ENCODE results near the gene STAT6. TPM values are rescaled to one million over a fixed set of nuclear protein-coding genes. Genes with fewer than 3 reads are reported as not detected.

Gene STAT6
- total RNA-seq, 6 experiments from 2014 or later: 83.7 to 102 (median 93.5) TPM

- peaks cover 87% of the 10 kb centered on the region for H3K4me1 Mint-ChIP-seq (ENCODE audit: low read depth)
These were observed 27.5 kb upstream of the STAT6 start for GRCh38 chr12:57138526-57139272.

DNA sequence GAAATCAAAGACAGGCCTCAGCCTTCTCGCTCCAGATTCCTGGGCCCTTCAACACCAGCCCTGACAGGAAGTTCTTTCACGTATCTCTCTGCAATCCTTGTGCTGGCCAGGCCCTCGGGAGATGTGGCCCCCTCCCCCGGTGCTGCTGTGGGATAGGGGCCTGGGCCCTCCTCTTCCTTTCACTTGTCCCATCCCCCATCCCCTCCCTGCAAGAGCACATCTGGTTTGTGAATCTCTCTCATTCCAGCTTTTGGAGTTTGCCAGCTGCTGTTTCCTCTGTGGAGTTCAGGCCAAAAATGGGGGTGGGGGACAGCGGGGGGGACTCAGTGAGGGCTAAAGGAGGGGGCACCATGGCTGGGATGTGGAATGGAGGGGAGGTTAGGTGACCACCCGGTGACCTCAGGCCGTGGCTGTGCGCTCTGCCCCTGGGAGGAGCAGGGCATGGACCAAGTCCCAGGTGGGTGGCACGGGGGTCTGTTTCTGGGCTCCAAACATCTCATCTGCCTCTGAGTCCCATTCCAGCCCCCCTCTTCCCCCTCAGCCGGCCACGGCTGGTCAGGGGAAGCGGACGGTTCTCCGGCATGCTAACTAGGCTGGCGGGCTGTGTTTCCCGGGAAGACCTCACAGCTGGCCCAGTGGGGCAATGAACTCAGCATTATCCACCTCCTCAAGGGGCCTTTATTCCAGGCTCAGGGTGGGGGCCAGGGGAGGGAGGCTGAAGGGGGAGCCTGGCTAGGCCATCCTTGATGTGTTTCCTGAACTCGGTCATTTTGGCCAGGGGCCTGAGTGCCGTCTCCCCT is 24.6 kb upstream of the STAT6 start:
- peak overlapping the region; percentile 96 for H3K4me3 Mint-ChIP-seq
- no peak for TF ChIP-seq CTCF (IDR thresholded peaks at IDR 0.05)
- peak overlapping the region; percentile 84 for H3K27ac Mint-ChIP-seq
- no peak for DNase-seq
- no peaks in the 10 kb centered on the region for H3K9me3 Mint-ChIP-seq
- peaks cover 98% of the 10 kb centered on the region for H3K4me1 Mint-ChIP-seq (ENCODE audit: low read depth)
- H3K27me3 Mint-ChIP-seq (ENCODE audit: insufficient read depth): peaks cover 7% of the 10 kb centered on the region
- peaks cover 26% of the 10 kb centered on the region for H3K36me3 Mint-ChIP-seq (ENCODE audit: low read depth)

More at GRCh38 chr12:57138526-57139272, 27.5 kb upstream of the STAT6 start:
- H3K27ac Mint-ChIP-seq: peak overlapping the region; percentile 78
- peaks cover 30% of the 10 kb centered on the region for H3K36me3 Mint-ChIP-seq (ENCODE audit: low read depth)
- H3K9me3 Mint-ChIP-seq: no peaks in the 10 kb centered on the region
- peaks cover 7% of the 10 kb centered on the region for H3K27me3 Mint-ChIP-seq (ENCODE audit: insufficient read depth)
- peak overlapping the region; percentile 16; the same call in 1 of the 2 replicates for H3K4me3 Mint-ChIP-seq
- no peak for TF ChIP-seq CTCF (IDR thresholded peaks at IDR 0.05)
- no peak for DNase-seq

- H3K4me3 Mint-ChIP-seq: peak overlapping the region; percentile 96
- H3K27ac Mint-ChIP-seq: peak overlapping the region; percentile 84
- no peak for TF ChIP-seq CTCF (IDR thresholded peaks at IDR 0.05)
- peaks cover 98% of the 10 kb centered on the region for H3K4me1 Mint-ChIP-seq (ENCODE audit: low read depth)
- peaks cover 7% of the 10 kb centered on the region for H3K27me3 Mint-ChIP-seq (ENCODE audit: insufficient read depth)
- peaks cover 28% of the 10 kb centered on the region for H3K36me3 Mint-ChIP-seq (ENCODE audit: low read depth)
- no peak for DNase-seq
- no peaks in the 10 kb centered on the region for H3K9me3 Mint-ChIP-seq
These were observed 23.8 kb upstream of the STAT6 start for GRCh38 chr12:57134949-57135348.

DNA sequence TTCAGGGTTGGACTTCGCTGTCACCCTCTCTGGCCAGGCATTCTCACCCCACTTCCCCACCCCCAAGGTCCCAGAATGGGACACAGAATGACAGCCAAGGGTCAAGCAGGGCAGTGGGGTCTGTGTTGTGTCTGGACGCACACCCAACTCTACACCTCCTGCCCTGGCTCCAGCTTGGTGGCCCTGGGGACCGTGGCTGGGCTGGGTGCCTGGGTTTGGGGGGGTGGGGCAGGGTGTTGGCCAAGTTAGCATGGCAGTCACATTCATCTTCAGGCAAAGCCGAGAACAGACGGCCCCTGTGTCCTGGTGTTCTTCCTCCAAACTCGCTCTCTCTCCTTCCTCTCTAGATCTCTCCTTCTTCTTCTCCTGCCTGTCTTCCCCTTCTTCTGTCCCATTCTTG is 22.8 kb upstream of the STAT6 start:
- DNase-seq: no peak
- no peak for TF ChIP-seq CTCF (IDR thresholded peaks at IDR 0.05)
- Mint-ChIP-seq H3K4me3 (peak overlapping the region; percentile 96), H3K36me3 (ENCODE audit: low read depth) (peaks cover 24% of the 10 kb centered on the region), H3K27me3 (ENCODE audit: insufficient read depth) (peaks cover 9% of the 10 kb centered on the region), H3K27ac (peak overlapping the region; percentile 84), H3K9me3 (no peaks in the 10 kb centered on the region), H3K4me1 (ENCODE audit: low read depth) (peaks cover 90% of the 10 kb centered on the region)

DNA sequence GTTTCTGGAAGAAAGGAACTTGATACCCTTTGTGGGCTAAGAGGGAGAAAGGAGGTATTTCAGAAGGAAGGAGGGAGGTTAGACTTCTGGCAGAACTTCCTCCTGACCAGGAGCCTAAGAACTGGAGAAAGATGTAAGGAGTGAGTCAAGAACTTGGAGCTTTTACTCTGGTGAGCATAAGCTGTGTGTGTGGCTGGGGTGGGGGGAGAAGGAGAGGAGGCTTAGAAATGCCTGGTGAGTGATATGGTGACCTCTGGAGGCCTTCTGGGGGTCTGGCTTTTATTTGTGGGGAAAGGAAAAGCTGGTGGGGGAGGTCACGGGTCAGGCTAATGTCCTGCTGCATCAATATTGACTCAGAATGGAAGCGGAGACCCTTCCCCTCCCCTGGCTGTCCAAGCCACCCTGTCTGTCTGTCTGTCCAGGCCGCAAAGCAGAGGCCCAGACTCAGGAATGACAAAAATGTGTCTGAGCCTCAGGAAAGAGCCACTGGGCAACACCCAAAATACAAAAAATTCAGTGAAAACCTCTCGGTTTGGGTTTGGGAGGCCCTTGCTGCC is 21.9 kb upstream of the STAT6 start:
- no peaks in the 10 kb centered on the region for H3K9me3 Mint-ChIP-seq
- peaks cover 81% of the 10 kb centered on the region for H3K4me1 Mint-ChIP-seq (ENCODE audit: low read depth)
- peaks cover 9% of the 10 kb centered on the region for H3K27me3 Mint-ChIP-seq (ENCODE audit: insufficient read depth)
- peak; percentile 68 for DNase-seq
- peaks cover 24% of the 10 kb centered on the region for H3K36me3 Mint-ChIP-seq (ENCODE audit: low read depth)
- H3K27ac Mint-ChIP-seq: peak overlapping the region; percentile 84
- peak overlapping the region; percentile 96 for H3K4me3 Mint-ChIP-seq
- TF ChIP-seq CTCF (IDR thresholded peaks at IDR 0.05): no peak

All from HFFc6 (cell line).